OCI-LY7 (cell line): ENCODE data around the gene GCH1.

Source experiments
- EZH2phosphoT487 ChIP-seq: fragments of 200-600 bp; sonication (generic); IDR thresholded peaks from 2 replicates; pipeline ENCODE4 v1.6.1; 2018; ENCODE audit warnings: low read depth, borderline replicate concordance, mild to moderate bottlenecking, mixed run types, antibody characterized with exemption, low read length, moderate library complexity, mixed read lengths
- TF ChIP-seq, protein P1 (sequence below): fragments of 200-600 bp; sonication (generic); conservative IDR thresholded peaks from 2 replicates; pipeline ENCODE4 v1.5.1; 2014; ENCODE audit warnings: mild to moderate bottlenecking, antibody characterized with exemption, low read length, moderate library complexity, mixed read lengths

DNA sequence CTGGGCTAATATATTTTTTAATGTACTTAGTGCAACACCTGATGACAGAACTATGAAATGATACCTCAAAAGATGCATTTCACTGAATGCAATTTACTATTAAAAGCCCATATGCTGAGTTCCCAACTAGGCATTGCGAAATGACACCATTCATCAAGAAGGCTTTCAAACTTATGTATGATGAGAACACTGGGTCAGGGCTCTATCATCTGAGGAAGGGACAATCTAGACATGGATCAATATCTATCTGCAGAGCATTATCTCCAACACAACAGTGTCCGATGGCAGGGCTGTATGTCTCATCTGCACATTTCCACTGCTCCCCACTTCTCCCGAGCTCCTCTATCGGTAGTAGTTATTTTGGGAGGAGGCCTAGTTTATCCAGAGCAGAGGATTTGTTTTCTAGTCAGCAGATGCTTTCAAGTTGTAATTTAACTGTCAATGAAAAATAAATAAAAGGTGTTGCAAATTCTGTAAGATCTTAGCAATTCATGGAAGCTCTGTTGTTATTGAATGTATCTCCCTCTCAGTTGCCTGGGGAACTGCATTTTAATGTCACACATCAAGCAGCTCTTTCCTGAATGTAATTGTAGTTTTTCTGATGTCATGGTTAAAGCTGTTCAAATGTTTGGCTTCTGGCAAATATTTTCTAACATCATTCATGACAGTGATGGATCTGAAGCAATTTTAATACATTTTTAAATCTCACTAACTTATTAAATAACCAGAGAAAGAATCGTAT lies 7.4 kb upstream of the GCH1 start:
- TF ChIP-seq, protein P1, sequence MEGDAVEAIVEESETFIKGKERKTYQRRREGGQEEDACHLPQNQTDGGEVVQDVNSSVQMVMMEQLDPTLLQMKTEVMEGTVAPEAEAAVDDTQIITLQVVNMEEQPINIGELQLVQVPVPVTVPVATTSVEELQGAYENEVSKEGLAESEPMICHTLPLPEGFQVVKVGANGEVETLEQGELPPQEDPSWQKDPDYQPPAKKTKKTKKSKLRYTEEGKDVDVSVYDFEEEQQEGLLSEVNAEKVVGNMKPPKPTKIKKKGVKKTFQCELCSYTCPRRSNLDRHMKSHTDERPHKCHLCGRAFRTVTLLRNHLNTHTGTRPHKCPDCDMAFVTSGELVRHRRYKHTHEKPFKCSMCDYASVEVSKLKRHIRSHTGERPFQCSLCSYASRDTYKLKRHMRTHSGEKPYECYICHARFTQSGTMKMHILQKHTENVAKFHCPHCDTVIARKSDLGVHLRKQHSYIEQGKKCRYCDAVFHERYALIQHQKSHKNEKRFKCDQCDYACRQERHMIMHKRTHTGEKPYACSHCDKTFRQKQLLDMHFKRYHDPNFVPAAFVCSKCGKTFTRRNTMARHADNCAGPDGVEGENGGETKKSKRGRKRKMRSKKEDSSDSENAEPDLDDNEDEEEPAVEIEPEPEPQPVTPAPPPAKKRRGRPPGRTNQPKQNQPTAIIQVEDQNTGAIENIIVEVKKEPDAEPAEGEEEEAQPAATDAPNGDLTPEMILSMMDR = no peak
- TF ChIP-seq EZH2phosphoT487 = no peak
